Mammary microvascular endothelial cell (primary cell): ENCODE results near the gene MON2. TPM values are rescaled to one million over a fixed set of nuclear protein-coding genes. Genes with fewer than 3 reads are reported as not detected.

ENCODE experiments used
- total RNA-seq: library from RNA; depleted of rRNA; stranded (reverse); fragments of >200 nt; gene quantifications from 2 replicates; pipeline ENCODE4 v1.2.3, GENCODE V29; 2015

The MON2 gene, protein sequence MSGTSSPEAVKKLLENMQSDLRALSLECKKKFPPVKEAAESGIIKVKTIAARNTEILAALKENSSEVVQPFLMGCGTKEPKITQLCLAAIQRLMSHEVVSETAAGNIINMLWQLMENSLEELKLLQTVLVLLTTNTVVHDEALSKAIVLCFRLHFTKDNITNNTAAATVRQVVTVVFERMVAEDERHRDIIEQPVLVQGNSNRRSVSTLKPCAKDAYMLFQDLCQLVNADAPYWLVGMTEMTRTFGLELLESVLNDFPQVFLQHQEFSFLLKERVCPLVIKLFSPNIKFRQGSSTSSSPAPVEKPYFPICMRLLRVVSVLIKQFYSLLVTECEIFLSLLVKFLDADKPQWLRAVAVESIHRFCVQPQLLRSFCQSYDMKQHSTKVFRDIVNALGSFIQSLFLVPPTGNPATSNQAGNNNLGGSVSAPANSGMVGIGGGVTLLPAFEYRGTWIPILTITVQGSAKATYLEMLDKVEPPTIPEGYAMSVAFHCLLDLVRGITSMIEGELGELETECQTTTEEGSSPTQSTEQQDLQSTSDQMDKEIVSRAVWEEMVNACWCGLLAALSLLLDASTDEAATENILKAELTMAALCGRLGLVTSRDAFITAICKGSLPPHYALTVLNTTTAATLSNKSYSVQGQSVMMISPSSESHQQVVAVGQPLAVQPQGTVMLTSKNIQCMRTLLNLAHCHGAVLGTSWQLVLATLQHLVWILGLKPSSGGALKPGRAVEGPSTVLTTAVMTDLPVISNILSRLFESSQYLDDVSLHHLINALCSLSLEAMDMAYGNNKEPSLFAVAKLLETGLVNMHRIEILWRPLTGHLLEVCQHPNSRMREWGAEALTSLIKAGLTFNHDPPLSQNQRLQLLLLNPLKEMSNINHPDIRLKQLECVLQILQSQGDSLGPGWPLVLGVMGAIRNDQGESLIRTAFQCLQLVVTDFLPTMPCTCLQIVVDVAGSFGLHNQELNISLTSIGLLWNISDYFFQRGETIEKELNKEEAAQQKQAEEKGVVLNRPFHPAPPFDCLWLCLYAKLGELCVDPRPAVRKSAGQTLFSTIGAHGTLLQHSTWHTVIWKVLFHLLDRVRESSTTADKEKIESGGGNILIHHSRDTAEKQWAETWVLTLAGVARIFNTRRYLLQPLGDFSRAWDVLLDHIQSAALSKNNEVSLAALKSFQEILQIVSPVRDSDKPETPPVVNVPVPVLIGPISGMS (N-terminal part only)
- 10.2 and 18.9 TPM in 2 replicates for total RNA-seq

DNA sequence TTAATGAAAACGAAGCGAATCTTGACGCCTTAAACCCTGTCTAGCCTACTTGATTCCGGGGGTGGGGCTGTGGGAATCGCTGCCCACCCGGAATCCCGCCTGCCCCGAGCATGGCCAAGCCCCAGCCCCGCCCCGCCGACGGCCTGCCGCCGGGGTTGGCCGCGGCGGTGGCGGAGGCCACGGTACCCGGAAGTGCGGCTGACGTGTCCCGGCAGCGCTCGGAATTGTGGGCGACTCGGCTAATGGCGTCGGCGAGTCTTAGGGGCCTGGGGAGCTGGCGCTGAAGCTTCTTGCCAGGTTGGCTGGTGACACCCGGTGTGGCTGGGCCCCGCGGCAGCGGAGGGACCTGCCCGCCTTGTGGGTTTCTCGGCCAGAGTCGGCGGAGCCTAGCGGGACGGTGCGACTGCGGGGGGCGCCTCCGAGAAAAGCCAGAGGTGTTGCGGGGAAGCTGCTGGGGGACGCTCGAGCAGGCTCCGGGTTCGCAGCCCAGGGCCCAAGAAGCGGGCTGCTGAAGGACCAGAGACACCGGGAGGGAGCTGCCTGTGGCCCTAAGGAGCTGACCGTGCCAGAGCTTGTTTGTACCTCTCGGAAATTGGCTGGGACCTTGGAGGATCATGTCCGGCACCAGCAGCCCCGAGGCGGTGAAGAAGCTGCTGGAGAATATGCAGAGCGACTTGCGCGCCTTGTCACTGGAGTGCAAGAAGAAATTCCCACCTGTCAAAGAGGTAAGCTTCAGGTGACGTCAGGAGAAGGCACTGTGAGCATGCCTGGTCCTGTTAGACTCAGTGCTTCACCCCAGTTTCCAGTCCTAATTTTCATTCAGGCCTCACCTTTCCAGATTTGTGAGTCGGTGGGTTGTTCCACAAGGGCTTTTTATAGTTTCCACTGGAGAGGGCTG is at the start of gene MON2:
Gene MON2 (plus strand): TSS at position 233 of the 898 bp plus-strand sequence. CDS start 382 bp downstream, at position 615.

Other genes with a start within 250 kb of the MON2 start
- 35.2 and 44.4 TPM in 2 replicates for gene USP15, start 206.4 kb upstream of the MON2 start, total RNA-seq